ENCODE results near the gene INPP5D. TPM values are rescaled to one million over a fixed set of nuclear protein-coding genes. Genes with fewer than 3 reads are reported as not detected.

Gene INPP5D
- total RNA-seq, 1 donor from 2014 or later = 43.6 TPM

DNA sequence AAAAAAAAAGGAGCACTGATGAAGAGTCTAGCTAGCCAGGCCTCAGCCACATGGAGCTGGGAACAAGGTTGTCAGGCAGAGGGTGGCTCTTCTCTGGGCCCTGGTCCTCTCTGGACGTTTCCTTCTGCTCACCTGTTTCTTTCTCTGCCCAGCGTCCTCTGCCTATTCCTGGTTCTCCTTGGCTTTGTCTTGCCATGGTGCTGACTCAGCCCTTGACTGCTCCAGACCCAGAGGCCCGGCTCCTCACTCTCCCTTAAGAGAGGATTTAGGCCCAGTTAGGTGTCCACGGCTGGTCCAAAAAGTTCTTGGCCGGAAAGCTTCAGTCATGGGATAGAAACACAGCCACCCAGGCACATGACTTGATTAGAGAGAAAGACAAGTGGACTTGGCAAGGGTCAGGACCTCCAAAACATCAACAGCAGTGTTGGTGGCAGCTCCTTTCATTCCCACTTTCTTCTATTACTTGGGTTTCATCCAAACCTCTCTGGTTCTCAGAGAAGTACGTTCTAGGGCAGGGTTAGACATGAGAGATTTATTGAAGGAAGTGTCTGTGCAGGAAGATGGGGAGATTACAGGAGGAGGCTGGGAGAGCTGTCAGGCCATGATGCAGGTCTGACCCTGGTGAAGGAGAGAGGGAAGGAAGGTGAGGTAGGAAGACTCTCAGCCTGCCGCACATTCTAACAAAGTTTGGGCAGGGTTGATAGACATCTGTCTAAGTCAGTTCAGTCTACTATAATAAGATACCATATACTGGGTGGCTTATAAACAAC, 176.9 kb downstream of the INPP5D start:
- Mint-ChIP-seq H3K27ac (peak overlapping the region; percentile 29), H3K27me3 (no peaks in the 10 kb centered on the region), H3K4me1 (peaks cover 62% of the 10 kb centered on the region), H3K4me3 (no peak overlapping the region), H3K36me3 (ENCODE audit: low read depth) (peaks cover 3% of the 10 kb centered on the region), H3K9me3 (peaks cover 4% of the 10 kb centered on the region)
- intact Hi-C loops (cut with micrococcal nuclease) = no loop called here
- no peak for DNase-seq

DNA sequence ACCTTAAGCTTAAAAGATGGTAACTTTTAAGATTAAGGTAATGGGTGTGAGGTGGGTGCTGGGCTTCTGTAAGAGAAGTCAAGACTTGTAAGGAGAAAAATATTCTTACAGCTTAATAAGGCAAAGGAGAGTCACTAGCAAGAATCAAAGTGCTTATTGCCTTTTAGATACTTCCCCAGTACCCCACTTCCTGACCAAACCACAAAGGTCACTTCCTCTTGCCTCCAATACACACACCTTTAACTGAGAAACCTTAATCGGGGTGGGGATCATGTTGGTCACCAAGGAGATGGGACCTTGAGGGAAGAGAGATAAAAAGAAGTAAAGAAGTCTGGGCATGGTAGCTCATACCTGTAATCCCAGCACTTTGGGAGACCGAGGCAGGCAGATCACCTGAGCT, 180.8 kb downstream of the INPP5D start:
- H3K4me1 Mint-ChIP-seq = peaks cover 52% of the 10 kb centered on the region
- peak overlapping the region; percentile 48 for H3K4me3 Mint-ChIP-seq
- no peaks in the 10 kb centered on the region for H3K27me3 Mint-ChIP-seq
- peaks cover 4% of the 10 kb centered on the region for H3K9me3 Mint-ChIP-seq
- peak overlapping the region; percentile 75 for H3K27ac Mint-ChIP-seq
- H3K36me3 Mint-ChIP-seq (ENCODE audit: low read depth) = peaks cover 3% of the 10 kb centered on the region
- peak; percentile 83 for DNase-seq
- intact Hi-C loops (cut with micrococcal nuclease) = no loop called here

DNA sequence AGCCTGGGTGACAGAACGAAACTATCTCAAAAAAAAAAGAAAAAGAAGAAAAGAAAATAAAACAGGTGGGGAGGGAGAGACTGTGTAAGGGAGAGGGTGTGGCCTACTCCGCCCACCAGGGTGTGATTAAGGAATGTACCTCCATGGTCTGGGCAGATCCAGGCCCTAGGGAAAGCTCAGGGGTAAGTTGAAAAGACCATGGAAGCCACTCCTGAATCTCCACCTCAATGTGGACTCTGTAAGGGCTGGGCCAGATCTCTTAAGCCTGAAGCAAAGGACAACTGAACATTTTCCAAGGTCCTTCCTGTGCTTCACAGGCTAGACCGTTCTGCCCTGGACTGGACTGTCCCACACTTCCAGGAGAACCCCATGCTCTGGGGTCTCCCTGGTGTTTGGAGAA, 181.7 kb downstream of the INPP5D start:
- intact Hi-C loops (cut with micrococcal nuclease) = no loop called here
- DNase-seq = no peak
- Mint-ChIP-seq H3K9me3 (peaks cover 4% of the 10 kb centered on the region), H3K36me3 (ENCODE audit: low read depth) (peaks cover 3% of the 10 kb centered on the region), H3K4me1 (peaks cover 52% of the 10 kb centered on the region), H3K27me3 (no peaks in the 10 kb centered on the region), H3K4me3 (peak overlapping the region; percentile 18), H3K27ac (peak overlapping the region; percentile 51)

DNA sequence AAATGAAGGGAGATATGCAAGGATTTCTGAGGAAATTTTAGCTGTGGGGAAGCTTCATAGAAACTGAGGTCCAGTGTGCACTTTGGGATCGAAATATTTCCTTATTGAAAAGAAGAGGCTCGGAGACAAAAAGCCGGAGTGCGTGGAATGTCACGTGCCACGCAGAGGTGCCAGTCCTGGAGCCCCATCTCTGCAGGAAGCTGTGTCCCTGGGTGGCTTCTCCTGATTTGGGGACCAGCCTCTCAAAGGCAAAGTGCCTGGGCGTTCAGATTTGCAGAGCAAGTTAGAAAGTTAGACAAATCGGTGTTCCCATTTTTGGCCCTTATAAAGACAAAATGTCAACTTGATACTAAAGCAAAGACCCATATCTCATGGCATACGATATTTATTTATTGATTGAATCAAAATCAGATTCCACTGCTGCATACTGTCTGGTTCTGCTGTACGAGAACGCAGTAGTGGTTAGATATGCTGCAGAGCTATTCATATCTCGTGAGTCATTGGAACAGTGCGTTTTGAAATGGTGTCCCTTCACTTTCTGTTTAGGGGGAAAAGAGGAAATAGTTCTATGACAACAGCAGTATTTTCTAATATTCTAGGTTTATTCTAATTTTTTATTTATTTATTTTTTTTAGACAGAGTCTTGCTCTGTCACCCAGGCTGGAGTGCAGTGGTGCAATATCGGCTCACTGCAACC, 182.2 kb downstream of the INPP5D start:
- intact Hi-C loops (cut with micrococcal nuclease) = no loop called here
- H3K36me3 Mint-ChIP-seq (ENCODE audit: low read depth) = no peaks in the 10 kb centered on the region
- H3K4me1 Mint-ChIP-seq = peaks cover 54% of the 10 kb centered on the region
- peak overlapping the region; percentile 18 for H3K4me3 Mint-ChIP-seq
- DNase-seq = no peak
- peak overlapping the region; percentile 51 for H3K27ac Mint-ChIP-seq
- peaks cover under 1% of the 10 kb centered on the region for H3K9me3 Mint-ChIP-seq
- no peaks in the 10 kb centered on the region for H3K27me3 Mint-ChIP-seq

DNA sequence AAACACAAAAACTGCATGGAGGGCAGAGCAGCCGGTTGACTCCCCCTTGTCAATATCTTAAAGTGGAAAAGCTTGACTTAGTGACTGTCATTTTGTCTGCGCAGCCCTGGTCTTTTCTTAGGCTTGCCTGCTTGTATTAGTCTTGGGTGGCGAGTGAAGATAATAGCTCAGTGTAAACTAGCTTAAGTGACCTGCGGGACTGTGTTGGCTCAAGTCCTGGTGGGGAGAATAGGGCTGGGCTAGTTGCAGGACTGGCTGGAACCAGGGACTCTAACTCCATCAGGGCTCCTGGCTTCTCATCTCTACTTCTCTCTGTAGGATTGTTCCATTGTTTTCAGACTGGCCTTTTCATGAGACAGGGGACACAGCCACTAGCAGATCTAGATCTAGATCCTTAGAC, 183.2 kb downstream of the INPP5D start:
- Mint-ChIP-seq H3K4me3 (no peak overlapping the region), H3K4me1 (peaks cover 55% of the 10 kb centered on the region), H3K36me3 (ENCODE audit: low read depth) (no peaks in the 10 kb centered on the region), H3K27me3 (no peaks in the 10 kb centered on the region), H3K27ac (no peak overlapping the region), H3K9me3 (no peaks in the 10 kb centered on the region)
- no peak for DNase-seq
- intact Hi-C loops (cut with micrococcal nuclease) = no loop called here

DNA sequence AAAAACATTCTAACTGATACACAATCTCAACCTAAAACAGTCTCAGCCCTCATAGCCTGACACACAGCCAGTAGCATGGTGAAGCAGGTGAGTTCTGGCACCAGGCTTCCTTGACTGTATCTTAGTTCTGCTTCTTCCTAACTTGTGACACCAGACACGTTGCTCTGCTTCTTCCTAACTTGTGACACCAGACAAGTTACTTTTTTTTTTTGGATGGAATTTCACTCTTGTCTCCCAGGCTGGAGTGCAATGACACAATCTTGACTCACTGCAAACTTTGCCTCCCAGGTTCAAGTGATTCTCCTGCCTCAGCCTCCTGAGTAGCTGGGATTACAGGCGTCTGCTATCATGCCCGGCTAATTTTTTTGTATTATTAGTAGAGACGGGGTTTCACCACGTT, 184.7 kb downstream of the INPP5D start:
- H3K27me3 Mint-ChIP-seq = no peaks in the 10 kb centered on the region
- no peak overlapping the region for H3K4me3 Mint-ChIP-seq
- no peak for DNase-seq
- intact Hi-C loops (cut with micrococcal nuclease) = no loop called here
- peaks cover 50% of the 10 kb centered on the region for H3K4me1 Mint-ChIP-seq
- no peaks in the 10 kb centered on the region for H3K9me3 Mint-ChIP-seq
- no peaks in the 10 kb centered on the region for H3K36me3 Mint-ChIP-seq (ENCODE audit: low read depth)
- H3K27ac Mint-ChIP-seq = no peak overlapping the region

DNA sequence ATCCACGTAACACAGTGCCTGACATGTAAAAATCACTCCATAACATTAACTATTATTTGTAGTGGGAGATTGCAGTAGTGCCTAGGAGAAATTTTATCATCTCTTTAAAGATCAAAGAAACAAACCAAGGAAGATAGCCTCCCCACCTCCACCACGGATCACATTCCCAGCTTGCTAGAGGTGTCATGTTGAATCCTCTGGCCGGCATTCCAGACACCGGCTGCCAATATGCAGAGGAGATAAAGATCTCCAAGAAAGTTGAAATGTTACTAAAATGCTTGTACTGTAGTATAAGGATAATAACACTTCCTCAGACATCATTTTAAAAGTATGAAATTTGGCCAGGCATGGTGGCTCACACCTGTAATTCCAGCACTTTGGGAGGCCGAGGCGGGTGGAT, 185.3 kb downstream of the INPP5D start:
- intact Hi-C loops (cut with micrococcal nuclease) = no loop called here
- H3K4me3 Mint-ChIP-seq = no peak overlapping the region
- no peaks in the 10 kb centered on the region for H3K9me3 Mint-ChIP-seq
- DNase-seq = no peak
- H3K36me3 Mint-ChIP-seq (ENCODE audit: low read depth) = no peaks in the 10 kb centered on the region
- H3K27ac Mint-ChIP-seq = no peak overlapping the region
- no peaks in the 10 kb centered on the region for H3K27me3 Mint-ChIP-seq
- peaks cover 52% of the 10 kb centered on the region for H3K4me1 Mint-ChIP-seq

DNA sequence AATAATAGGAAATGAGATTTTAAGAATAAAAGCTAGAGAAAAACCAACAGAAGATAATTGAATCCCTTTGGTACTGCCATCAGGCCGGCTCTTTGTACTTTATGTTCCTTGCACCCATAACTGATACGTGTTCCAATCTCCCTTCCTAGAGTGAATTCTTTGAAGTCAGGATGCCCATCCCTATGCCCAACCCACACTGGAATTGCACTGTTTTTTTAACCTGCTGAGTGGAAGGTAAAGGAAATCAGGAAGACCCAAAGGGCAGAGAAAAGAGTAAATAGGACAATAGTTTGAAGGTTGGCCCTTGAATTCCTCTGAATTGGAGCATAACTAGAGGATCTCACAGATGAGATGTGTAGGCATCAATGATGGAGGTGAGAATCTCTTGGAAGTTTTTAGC, 187.0 kb downstream of the INPP5D start:
- H3K4me3 Mint-ChIP-seq = peak overlapping the region; percentile 20
- H3K36me3 Mint-ChIP-seq (ENCODE audit: low read depth) = peaks cover 1% of the 10 kb centered on the region
- peaks cover 45% of the 10 kb centered on the region for H3K4me1 Mint-ChIP-seq
- DNase-seq = no peak
- no peaks in the 10 kb centered on the region for H3K27me3 Mint-ChIP-seq
- peak overlapping the region; percentile 88 for H3K27ac Mint-ChIP-seq
- no peaks in the 10 kb centered on the region for H3K9me3 Mint-ChIP-seq
- intact Hi-C loops (cut with micrococcal nuclease) = loop anchor here (1.0 kb wide), 2 partner anchors 13 to 167 kb away; no protein-coding TSS in a partner anchor

DNA sequence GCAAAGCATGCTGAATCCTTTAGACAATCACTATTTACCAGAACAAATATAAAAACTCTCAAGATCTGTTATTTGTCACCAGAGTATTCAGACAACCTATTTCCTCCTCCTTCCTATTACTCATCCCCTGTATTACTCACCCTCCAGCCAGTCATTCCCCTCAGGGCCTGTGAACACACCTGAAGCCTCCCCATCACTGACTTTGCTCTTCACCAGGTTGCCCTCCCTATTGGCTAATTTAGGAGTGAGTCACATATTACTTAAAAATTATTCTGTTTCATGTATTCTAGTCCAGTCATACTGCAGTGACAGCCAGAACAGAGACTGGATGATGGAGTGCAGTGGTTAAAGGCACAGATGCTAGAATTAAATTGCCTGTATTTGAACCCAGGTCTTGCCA, 187.6 kb downstream of the INPP5D start:
- peak overlapping the region; percentile 88 for H3K27ac Mint-ChIP-seq
- H3K36me3 Mint-ChIP-seq (ENCODE audit: low read depth) = peaks cover 2% of the 10 kb centered on the region
- H3K4me3 Mint-ChIP-seq = peak overlapping the region; percentile 48
- no peaks in the 10 kb centered on the region for H3K9me3 Mint-ChIP-seq
- no peaks in the 10 kb centered on the region for H3K27me3 Mint-ChIP-seq
- peaks cover 43% of the 10 kb centered on the region for H3K4me1 Mint-ChIP-seq
- intact Hi-C loops (cut with micrococcal nuclease) = loop anchor here (1.0 kb wide), 2 partner anchors 13 to 167 kb away; no protein-coding TSS in a partner anchor
- DNase-seq = peak; percentile 80

DNA sequence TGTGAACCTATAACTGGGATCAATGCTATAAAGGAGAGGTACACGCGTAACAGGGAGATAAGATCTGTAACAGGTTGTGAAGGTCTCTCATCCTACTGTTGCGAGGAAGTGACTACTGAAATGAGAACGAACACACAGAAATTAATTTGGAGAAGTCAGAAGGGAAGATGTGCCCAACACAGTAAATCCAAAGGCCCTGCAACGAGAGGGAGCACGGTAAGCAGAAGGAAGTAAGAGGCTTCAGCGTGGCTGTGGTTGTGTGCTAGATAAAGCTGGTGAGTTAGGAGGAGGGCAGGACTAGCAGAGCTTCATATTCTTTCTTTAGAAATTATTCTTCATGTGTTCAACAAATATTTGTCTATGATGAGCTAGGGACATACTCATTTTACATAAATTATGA, 188.9 kb downstream of the INPP5D start:
- H3K27me3 Mint-ChIP-seq = no peaks in the 10 kb centered on the region
- intact Hi-C loops (cut with micrococcal nuclease) = no loop called here
- peaks cover 7% of the 10 kb centered on the region for H3K36me3 Mint-ChIP-seq (ENCODE audit: low read depth)
- H3K27ac Mint-ChIP-seq = peak overlapping the region; percentile 25
- no peaks in the 10 kb centered on the region for H3K9me3 Mint-ChIP-seq
- peak overlapping the region; percentile 18 for H3K4me3 Mint-ChIP-seq
- no peak for DNase-seq
- H3K4me1 Mint-ChIP-seq = peaks cover 48% of the 10 kb centered on the region

DNA sequence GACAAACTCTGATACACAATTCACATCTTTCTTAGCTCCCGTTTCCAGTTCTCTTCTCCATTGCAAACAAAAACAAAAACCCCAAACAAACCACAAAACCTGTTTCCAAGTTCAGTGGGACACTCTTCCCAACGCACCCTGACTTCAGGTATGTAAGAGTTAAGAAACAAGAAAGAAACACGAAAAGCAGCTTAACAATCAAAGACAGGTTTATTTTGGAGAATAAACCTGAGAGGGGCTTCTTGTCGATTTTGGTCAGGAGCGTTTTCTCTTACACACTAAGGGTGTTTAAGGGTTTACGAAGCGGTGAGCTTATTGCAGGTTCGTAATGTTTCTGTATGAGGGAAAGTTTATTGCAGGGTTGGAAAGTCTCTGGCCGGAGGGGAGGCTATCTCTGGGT, 190.4 kb downstream of the INPP5D start:
- Mint-ChIP-seq H3K36me3 (ENCODE audit: low read depth) (peaks cover 15% of the 10 kb centered on the region), H3K4me3 (peak overlapping the region; percentile 87), H3K27me3 (no peaks in the 10 kb centered on the region), H3K27ac (peak overlapping the region; percentile 97), H3K4me1 (peaks cover 53% of the 10 kb centered on the region), H3K9me3 (no peaks in the 10 kb centered on the region)
- intact Hi-C loops (cut with micrococcal nuclease) = loop anchor here (5.0 to 10.0 kb wide), 4 partner anchors 66 to 553 kb away; partner anchors contain the start of gene GIGYF2
- DNase-seq = no peak

DNA sequence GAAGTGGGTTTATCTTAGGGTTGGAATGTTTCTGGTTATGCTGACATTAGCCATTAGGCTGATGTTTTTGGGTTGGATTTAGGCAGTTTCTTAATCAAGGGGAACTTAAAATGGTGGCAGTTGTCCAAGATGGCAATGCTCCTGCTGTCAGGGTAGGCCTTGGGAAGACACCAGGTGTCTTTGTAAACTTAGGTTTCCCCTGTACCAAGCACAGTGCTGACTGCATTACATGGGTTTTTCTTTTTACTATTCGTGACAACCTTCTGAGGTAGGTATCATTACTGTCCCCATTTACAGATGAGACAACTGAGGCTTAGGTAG, 190.8 kb downstream of the INPP5D start:
- Mint-ChIP-seq H3K27me3 (no peaks in the 10 kb centered on the region), H3K4me1 (peaks cover 57% of the 10 kb centered on the region), H3K36me3 (ENCODE audit: low read depth) (peaks cover 18% of the 10 kb centered on the region), H3K27ac (peak overlapping the region; percentile 97), H3K9me3 (no peaks in the 10 kb centered on the region), H3K4me3 (peak overlapping the region; percentile 87)
- DNase-seq = no peak
- intact Hi-C loops (cut with micrococcal nuclease) = loop anchor here (1.0 to 10.0 kb wide), 10 partner anchors 17 to 645 kb away; partner anchors contain the start of gene GIGYF2

DNA sequence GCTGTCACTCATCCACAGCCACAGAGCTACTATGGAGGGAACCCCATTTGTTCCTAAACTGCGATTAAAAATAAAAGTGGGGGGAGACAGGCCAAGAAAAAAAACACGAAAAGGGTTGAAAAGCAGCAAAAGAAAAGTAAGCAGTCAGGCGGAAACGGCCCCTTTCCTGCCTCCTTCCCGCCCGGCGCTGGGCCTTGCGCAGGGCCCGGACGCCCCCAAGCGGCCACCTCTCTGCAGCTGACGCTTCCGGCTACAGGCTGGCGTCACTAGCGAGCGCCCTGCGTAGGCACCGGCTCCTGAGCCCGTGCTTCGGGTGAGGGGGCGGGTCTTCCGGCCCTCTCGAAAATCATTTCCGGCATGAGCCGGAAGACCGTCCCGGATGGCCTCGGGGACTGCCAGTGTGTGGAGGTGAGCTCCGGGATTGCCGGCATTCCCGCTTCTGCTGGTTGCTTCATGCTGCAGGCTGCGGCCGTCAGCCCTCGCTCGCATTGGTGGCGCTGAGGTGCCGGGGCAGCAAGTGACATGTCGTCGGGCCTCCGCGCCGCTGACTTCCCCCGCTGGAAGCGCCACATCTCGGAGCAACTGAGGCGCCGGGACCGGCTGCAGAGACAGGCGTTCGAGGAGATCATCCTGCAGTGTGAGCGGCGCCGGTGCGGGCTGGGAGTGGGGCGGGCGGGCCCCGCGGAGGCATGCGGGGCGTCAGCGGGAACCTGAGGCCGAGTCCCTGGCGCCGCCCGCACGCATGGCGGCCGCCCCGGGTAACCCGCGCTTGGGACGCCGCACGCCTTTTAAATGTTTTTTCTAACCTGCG, 191.4 kb downstream of the INPP5D start, which contains the start of gene ATG16L1:
Gene ATG16L1 (plus strand): TSS at position 368 of the 811 bp plus-strand sequence. CDS start 155 bp downstream, at position 523.
- peaks cover 58% of the 10 kb centered on the region for H3K4me1 Mint-ChIP-seq
- intact Hi-C loops (cut with micrococcal nuclease) = loop anchor here (1.0 to 10.0 kb wide), 10 partner anchors 17 to 645 kb away; partner anchors contain the start of gene GIGYF2
- no peaks in the 10 kb centered on the region for H3K9me3 Mint-ChIP-seq

More for the DNA sequence above, 191.4 kb downstream of the INPP5D start, which contains the start of gene ATG16L1:
- Mint-ChIP-seq H3K4me3 (peak within 1 kb of the TSS; percentile 87), H3K27ac (peak within 1 kb of the TSS; percentile 97), H3K27me3 (no peaks in the 10 kb centered on the region), H3K36me3 (ENCODE audit: low read depth) (peaks cover 22% of the 10 kb centered on the region)
- peak; percentile 99 for DNase-seq
